Upper lobe of left lung (tissue), 6 donors: ENCODE measurements around the gene ARL5C. TPM values are rescaled to one million over a fixed set of nuclear protein-coding genes. Genes with fewer than 3 reads are reported as not detected.

Source experiments
- ATAC-seq, 2 donors: fragments of 200-7000 bp; cut with Tn5 transposase; one replicate each; pipeline ENCODE4 v1.9.1; 2022; ENCODE audit warnings: mild to moderate bottlenecking in 2 of 2, moderate library complexity in 2 of 2; ENCODE audit not compliant: low FRiP score in 2 of 2
- DNase-seq, 2 donors: peaks; one replicate each; pipeline ENCODE4 v3.0.0-alpha.2; 2019 to 2020
- H3K27ac ChIP-seq, 4 donors: fragments of 200-600 bp; sonication (generic); one replicate each; pipeline ENCODE4 v1.5.1; 2016 to 2019
- H3K27me3 ChIP-seq, 4 donors: fragments of 200-600 bp; sonication (generic); one replicate each; pipeline ENCODE4 v1.5.1; 2017 to 2019
- H3K36me3 ChIP-seq, 4 donors: fragments of 200-600 bp; sonication (generic); one replicate each; pipeline ENCODE4 v1.5.1; 2016 to 2019
- H3K4me1 ChIP-seq, 4 donors: fragments of 200-600 bp; sonication (generic); one replicate each; pipeline ENCODE4 v1.5.1; 2018 to 2019
- H3K4me3 ChIP-seq, 4 donors: fragments of 200-600 bp; sonication (generic); one replicate each; pipeline ENCODE4 v1.5.1; 2017 to 2019; ENCODE audit warnings: mild to moderate bottlenecking in 2 of 4, moderate library complexity in 1 of 4
- H3K9me3 ChIP-seq, 4 donors: fragments of 200-600 bp; sonication (generic); one replicate each; pipeline ENCODE4 v1.5.1; 2018 to 2019
- CTCF ChIP-seq, 6 experiments: fragments of 450-650 bp in 4 of 6; fragments of 200-600 bp in 2 of 6; sonication (generic) in 2 of 6; IDR thresholded peaks; one replicate each; pipeline ENCODE4 v1.5.1; 2016 to 2019; ENCODE audit warnings: antibody characterized with exemption in 6 of 6
- EP300 ChIP-seq, 4 donors: sonication (generic); formaldehyde crosslinking; IDR thresholded peaks; one replicate each; pipeline ENCODE4 v1.5.1; 2017; ENCODE audit warnings: antibody characterized with exemption in 4 of 4, control low read depth in 2 of 4
- POLR2A ChIP-seq, 4 donors: fragments of 450-650 bp; IDR thresholded peaks; one replicate each; pipeline ENCODE4 v1.5.1; 2016 to 2017; ENCODE audit warnings: antibody characterized with exemption in 4 of 4, mild to moderate bottlenecking in 2 of 4
- POLR2AphosphoS5 ChIP-seq, 2 donors: sonication (generic); formaldehyde crosslinking; IDR thresholded peaks; one replicate each; pipeline ENCODE4 v1.5.1; 2017; ENCODE audit warnings: antibody characterized with exemption in 2 of 2
- WGBS, 2 donors: methylation state at CpG; one replicate each; pipeline ENCODE4 v1.1.5; 2017 to 2018; 5-methylcytosine and 5-hydroxymethylcytosine counted together
- total RNA-seq, 6 donors: library from RNA; depleted of rRNA in 4 of 6; stranded (reverse); fragments of >200 nt in 4 of 6; gene quantifications; one replicate each; pipeline versions ENCODE4 v1.1.0 to v1.2.1, GENCODE V29; 2016 to 2021
- donor health status: DM: no; HTN: no; CAD: no; lungs with moderate emphysema.
- donor health status: DM: no; HTN: yes; CAD: no; lungs with severe emphysema.

ARL5C gene
- total RNA-seq, 6 donors from 2014 or later, result 0.39 TPM; not detected in 5

GRCh38 chr17:39191750-39192510, 26.0 kb upstream of the ARL5C start:
- H3K36me3 ChIP-seq, result peaks cover 10 to 76% (median 50%) of the 10 kb centered on the region in 4 donors
- H3K4me3 ChIP-seq, result no peak overlapping the region
- DNase-seq (no peak), ATAC-seq (no peak)
- H3K9me3 ChIP-seq, result no peaks in the 10 kb centered on the region
- H3K27me3 ChIP-seq, result no peaks in the 10 kb centered on the region
- no peak for TF ChIP-seq CTCF (IDR thresholded peaks at IDR 0.05)
- no peak for TF ChIP-seq POLR2AphosphoS5 (IDR thresholded peaks at IDR 0.05)
- TF ChIP-seq EP300 (IDR thresholded peaks at IDR 0.05), result no peak
- TF ChIP-seq POLR2A (IDR thresholded peaks at IDR 0.05), result no peak
- peaks cover 10 to 30% (median 22%) of the 10 kb centered on the region in 4 donors for H3K4me1 ChIP-seq
- 94% methylated on average over 5 of the region's 9 CpGs for WGBS, 2 donors
- H3K27ac ChIP-seq, result no peak overlapping the region

- no peak for TF ChIP-seq EP300 (IDR thresholded peaks at IDR 0.05)
- no peak for TF ChIP-seq CTCF (IDR thresholded peaks at IDR 0.05)
- H3K27me3 ChIP-seq, result no peaks in the 10 kb centered on the region
- no peak overlapping the region for H3K27ac ChIP-seq
- H3K9me3 ChIP-seq, result no peaks in the 10 kb centered on the region
- DNase-seq (no peak), ATAC-seq (no peak)
- H3K4me3 ChIP-seq, result no peak overlapping the region
- WGBS, 2 donors, result 88 to 94% methylated on average over 9 of the region's 9 CpGs
- no peaks in the 10 kb centered on the region for H3K4me1 ChIP-seq
- peaks cover 28 to 97% (median 85%) of the 10 kb centered on the region in 4 donors for H3K36me3 ChIP-seq
Observed at GRCh38 chr17:39187152-39187830, 21.3 kb upstream of the ARL5C start.

GRCh38 chr17:39186481-39187002, 20.6 kb upstream of the ARL5C start:
- WGBS, 2 donors, result 72 to 90% methylated on average over 5 to 11 of the region's 15 CpGs
- ATAC-seq, result no peak
- no peak for TF ChIP-seq POLR2AphosphoS5 (IDR thresholded peaks at IDR 0.05)
- no peak for TF ChIP-seq POLR2A (IDR thresholded peaks at IDR 0.05)
- TF ChIP-seq CTCF (IDR thresholded peaks at IDR 0.05), result no peak
- Histone ChIP-seq H3K36me3 (peaks cover 28 to 94% (median 82%) of the 10 kb centered on the region in 4 donors), H3K27me3 (no peaks in the 10 kb centered on the region), H3K27ac (no peak overlapping the region), H3K4me1 (no peaks in the 10 kb centered on the region), H3K9me3 (no peaks in the 10 kb centered on the region), H3K4me3 (no peak overlapping the region)
- DNase-seq, result peak in 1 of 2 donors; percentile 72

- Histone ChIP-seq H3K27me3 (no peaks in the 10 kb centered on the region), H3K9me3 (no peaks in the 10 kb centered on the region), H3K4me1 (peaks cover 0 to 2% (median under 1%) of the 10 kb centered on the region in 4 donors), H3K36me3 (peaks cover 22 to 86% (median 70%) of the 10 kb centered on the region in 4 donors), H3K27ac (no peak overlapping the region), H3K4me3 (no peak overlapping the region)
- DNase-seq (no peak), ATAC-seq (no peak)
- TF ChIP-seq EP300 (IDR thresholded peaks at IDR 0.05) (no peak), CTCF (IDR thresholded peaks at IDR 0.05) (no peak), POLR2A (IDR thresholded peaks at IDR 0.05) (no peak), POLR2AphosphoS5 (IDR thresholded peaks at IDR 0.05) (no peak)
- 89 to 92% methylated on average over 4 to 10 of the region's 10 CpGs for WGBS, 2 donors
Observed at GRCh38 chr17:39183720-39184119, 17.8 kb upstream of the ARL5C start.
